A172 (cell line): ENCODE results near the gene RHOJ. TPM values are rescaled to one million over a fixed set of nuclear protein-coding genes. Genes with fewer than 3 reads are reported as not detected.
"Not testable (repeated sequence)": the region's sequence is repeated elsewhere in the genome, so short reads cannot be mapped to it uniquely, and the experiment has no call there.

Experiments used
- DNase-seq: peaks from one replicate; pipeline ENCODE4 v3.0.0-alpha.2; 2015; ENCODE audit warnings: low spot score
- total RNA-seq: library from RNA; depleted of rRNA; stranded (reverse); fragments of >200 nt; shearing (Covaris generic); gene quantifications from 2 replicates; pipeline ENCODE4 v1.2.3, GENCODE V29; 2014; rRNA removed

Gene RHOJ
- total RNA-seq: 0.10 and 1.1 TPM in 2 replicates

- DNase-seq: peak; percentile 22
These were observed at the start of gene RHOJ for GRCh38 chr14:63204407-63205043. Gene RHOJ, plus strand, starts transcription at chr14:63204443. Its CDS starts 427 bp downstream, at chr14:63204870.

- peak; percentile 55 for DNase-seq
These were observed 48.6 kb upstream of the RHOJ start for GRCh38 chr14:63155511-63156185.

- no peak for DNase-seq
These were observed 47.0 kb upstream of the RHOJ start for GRCh38 chr14:63157195-63157594.

- DNase-seq: no peak
These were observed 40.9 kb upstream of the RHOJ start for GRCh38 chr14:63163306-63163705.

DNA sequence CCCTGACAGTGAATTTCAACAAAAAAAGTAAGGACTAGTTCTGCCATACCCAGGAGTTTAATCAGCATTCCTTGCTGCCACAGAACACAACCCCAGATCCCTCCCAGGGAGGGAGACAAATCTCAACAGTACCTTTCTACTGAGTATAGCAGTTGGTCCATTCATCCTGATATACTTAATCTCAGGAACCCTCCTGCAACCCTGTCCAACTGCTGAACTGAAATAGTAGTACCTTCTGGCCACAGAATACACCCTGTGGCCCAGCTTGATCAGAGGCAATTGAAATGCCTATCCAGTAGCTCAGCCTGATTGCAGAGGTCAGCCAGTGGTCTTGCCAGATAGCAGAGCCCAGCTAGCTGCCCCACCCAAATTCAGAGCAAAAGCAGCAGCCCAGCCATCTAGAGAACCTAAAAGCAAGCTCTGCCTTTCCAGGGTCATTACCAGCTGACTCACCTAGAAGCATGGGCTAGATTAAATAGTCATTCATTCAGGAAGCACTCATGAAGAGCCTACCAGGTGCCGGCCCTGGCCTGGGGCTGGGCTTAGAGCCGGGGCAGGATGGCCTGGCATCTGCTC, 40.0 kb upstream of the RHOJ start:
- DNase-seq: peak; percentile 22

DNA sequence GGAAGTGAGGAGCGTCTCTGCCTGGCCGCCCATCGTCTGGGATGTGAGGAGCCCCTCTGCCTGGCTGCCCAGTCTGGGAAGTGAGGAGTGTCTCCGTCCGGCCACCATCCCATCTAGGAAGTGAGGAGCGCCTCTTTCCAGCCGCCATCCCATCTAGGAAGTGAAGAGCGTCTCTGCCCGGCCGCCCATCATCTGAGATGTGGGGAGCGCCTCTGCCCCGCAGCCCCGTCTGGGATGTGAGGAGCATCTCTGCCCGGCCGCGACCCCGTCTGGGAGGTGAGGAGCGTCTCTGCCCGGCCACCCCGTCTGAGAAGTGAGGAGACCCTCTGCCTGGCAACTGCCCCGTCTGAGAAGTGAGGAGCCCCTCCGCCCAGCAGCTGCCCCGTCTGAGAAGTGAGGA, 39.0 kb upstream of the RHOJ start:
- DNase-seq: not testable (repeated sequence)

DNA sequence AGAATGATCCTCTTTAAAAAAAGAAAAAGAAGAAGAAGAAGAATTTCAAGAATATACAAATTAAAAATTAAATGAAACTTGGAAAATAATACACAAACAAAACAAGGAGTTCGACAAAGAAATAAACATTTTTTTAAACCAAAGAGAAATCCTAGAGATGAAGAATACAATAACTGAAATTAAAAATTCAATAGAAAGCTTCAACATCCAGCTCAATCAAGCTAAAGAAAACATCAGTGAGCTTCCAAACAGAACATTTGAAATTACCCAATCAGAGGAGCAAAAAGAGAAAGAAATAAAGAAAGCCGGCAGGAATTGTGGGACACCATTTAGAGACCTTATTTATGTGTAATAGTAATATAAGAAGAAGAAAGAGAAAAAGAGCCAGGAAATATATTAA, 37.2 kb upstream of the RHOJ start:
- no peak for DNase-seq

DNA sequence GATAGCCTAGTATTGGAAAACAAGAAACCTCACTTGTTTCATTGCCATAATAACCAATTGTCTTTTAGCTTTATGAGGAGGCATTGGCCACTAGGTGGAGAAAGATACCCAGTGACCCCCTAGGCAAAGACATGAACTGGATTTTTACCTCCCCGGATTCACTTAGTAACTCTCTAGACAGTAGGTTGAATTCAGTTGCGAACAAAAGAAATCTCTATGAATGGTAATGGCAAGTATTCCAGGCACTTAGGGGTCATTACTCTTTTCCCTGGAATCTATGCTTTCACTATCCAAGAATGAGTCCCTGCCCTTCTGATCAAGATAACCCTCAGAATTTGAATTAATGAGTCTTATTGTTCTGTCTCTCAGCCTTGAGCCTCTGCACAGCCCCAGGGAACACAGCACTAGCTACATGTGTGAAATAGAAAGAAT, 29.5 kb upstream of the RHOJ start:
- peak; percentile 81 for DNase-seq

- DNase-seq: no peak
These were observed 28.7 kb upstream of the RHOJ start for GRCh38 chr14:63175531-63175930.

DNA sequence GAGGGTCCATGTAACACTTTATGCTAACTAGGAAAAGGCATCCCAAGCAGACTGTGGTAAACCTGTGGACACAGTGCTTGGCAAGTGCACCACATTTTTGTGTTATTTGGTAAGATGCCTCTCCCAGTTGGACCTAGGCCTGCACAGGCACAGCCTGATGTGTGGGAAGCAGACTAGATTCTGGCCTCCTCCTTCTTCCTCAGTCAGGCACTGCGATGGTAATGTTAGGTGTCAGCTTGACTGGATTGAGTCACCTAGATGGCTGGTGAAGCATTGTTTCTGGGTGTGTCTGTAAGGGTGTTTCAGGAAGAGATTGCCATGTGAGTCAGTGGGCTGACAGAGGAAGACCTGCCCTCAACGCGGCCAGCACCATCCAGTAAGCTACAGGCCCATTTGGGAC, 25.3 kb upstream of the RHOJ start:
- peak; percentile 65 for DNase-seq

DNA sequence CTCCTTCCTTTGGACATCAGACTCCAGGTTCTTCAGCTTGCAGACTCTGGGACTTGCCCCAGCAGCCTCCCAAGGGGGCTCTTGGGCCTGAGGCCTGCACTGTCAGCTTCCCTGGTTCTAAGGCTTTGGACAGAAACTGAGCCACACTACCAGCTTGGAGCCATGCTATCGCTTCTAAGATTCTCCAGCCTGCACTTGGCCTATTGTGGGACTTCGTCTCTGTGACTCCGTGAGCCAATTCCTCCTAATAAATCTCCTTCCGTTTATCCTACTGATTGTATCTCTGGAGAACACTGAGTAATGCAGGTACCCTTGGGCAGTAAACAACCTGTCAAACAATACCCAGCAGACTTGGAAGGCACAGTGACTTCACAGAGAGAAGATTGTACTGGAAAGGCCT, 24.9 kb upstream of the RHOJ start:
- DNase-seq: no peak

DNA sequence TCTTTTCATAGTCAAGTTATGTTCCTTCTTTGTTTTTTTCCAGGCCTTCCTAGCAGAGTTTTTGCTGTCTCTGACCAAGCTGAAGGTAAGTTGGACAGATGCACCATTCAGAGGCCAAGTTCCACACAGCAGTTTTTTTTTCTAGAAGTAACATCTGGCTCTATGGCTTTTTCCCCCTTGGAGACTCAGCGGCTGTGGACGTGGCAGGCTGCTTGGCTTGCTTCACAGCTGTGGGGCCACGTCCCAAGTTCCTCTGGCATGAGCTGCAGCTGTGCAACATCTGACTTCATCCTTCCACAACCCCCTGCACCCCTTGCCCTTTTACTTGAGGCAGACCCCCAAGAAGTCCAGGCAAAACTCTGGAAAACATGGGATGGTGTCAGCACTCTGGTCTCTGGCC, 24.2 kb upstream of the RHOJ start:
- no peak for DNase-seq

DNA sequence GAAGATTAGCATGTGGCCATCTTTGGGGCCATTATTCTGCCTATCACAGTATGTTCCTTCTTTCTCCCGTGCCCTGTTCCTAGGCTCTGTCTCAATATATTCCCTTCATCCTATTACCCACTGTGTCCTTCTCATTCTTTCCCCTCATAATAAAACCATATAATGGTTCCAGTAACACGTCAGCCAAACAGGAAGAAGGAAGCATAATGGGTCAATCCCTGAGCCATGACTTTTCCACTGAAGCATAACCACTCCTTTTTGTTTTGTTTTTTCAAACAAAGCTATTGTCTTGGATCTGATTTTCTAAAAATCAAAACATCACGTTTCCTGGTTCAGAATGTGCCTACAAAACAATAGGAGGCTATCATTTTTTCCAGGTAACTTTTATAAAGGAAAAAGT, 21.3 kb upstream of the RHOJ start:
- no peak for DNase-seq

- DNase-seq: no peak
These were observed 17.8 kb upstream of the RHOJ start for GRCh38 chr14:63186453-63186852.

- no peak for DNase-seq
These were observed 13.0 kb upstream of the RHOJ start for GRCh38 chr14:63191211-63191610.

DNA sequence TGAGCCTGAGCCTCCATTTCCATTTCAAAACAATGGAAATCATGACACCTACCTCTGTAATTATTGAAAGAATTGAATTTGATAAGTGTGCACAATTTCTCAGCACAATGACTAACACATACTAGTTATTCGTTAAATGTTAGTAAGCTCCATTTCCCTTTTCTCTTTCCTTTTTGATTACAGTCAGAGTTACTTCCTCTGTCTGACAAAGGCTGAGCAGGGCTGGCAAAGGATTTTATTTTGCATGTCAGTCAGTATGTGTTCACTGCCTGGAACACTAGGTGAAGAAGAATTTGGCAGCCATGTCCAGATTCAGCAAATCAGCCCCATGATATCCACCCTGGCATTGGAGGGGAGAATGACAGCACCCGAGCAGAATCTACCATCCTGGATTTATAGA, 12.2 kb upstream of the RHOJ start:
- DNase-seq: no peak

DNA sequence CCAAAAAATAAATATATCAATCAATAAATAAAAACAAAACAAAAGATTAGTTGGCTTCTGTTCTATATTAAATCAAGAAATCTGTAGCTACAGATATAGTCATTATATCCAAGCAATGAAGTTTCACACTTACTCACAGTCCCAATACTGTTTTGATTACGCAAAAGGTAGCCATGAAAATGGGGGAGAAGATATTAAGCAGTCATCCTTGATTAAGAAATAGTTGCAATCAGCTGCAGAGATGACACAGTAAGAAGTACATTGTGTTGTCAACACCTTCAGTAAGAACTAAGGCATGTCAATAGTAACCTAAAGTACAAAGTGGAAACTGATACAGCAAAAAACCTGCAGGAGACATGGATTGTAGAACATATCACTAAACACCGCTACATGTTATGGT, 11.0 kb upstream of the RHOJ start:
- no peak for DNase-seq

DNA sequence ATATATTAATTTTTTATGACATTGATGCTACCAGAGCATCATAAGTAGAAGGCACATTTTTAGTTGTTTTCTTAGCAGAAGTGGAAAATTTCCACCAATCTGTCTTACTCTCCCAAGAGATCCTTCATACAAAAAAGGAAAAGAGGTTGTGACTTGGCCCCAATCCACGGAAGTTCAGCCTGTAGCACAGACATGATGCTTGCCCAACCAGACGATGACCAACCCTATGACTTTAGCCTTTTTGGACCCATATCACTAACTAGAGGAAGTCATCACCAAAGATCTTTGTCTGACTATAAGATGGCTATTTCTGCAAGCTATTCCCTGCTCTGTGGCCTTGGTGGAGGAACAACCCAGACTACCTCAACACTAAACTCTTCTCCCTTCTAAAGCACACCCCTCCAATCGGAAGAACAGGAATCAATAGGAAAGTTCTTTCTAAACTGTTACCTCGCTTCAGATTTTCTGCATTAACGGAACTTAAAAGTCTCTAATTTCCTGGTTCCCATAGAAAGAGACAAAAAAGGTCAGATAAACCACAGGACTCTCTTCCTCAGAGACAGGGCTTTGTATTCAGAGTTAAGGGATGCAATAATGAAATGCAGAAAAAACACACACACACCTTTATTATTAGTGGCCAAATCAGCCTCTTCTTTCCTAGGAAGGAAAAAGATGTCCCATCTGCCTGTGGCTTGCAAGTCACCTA, 4.1 kb upstream of the RHOJ start:
- no peak for DNase-seq

- no peak for DNase-seq
These were observed 3.5 kb upstream of the RHOJ start for GRCh38 chr14:63200767-63201166.

DNA sequence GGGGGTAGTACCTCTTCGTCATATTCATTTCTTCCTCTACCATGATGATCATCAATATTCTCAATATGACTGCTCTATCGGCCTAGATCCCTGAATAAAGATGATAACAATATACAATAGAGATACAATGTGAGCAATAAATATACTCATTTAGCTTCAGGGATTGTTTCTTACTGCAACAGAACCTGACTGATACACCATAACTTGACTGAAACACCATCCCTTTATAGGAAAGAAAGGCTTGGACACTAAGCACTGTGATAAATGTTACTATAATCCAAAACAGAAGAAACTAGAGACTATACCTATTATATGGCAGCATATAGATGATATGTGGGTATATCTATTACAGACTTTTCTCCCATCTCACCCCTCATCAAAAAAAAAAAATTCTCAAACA, 1.2 kb upstream of the RHOJ start:
- no peak for DNase-seq

DNA sequence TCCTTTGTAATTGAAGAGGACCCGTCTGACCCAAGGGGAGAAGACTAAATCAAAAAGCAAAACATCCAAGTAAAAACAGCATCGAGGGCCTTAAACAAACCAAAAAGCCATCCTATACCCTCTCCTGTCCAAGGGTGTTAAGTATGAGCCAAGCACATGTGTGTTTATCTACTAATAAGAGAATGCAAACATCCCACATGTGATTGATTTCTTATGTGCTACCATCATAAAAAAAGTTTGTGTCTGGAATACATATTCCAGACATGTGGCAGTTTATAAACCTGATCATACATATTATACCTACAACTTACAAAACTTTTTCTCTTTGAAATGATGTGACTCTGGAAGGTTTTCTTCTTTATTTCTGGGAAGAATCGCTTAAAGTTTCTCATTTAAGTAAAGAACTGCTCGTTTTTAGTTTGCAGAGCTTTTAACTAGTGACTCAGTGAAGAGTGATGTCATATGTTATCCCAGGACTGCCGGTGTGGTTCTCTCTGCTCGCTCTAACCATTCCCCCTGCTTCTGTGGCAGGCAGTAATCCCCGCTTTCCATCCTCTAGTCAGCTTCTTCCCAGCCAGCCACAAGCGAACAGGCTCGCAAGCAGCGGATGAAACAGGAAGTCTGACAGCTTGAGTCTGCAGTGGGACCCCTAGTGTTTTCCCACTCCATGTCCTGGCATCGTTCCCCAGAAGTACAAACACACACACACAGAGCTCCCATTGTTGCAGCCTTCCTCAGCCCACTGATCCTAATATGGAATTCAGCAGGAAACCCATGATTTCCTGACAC, 431 bp upstream of the RHOJ start:
- DNase-seq: peak; percentile 88

DNA sequence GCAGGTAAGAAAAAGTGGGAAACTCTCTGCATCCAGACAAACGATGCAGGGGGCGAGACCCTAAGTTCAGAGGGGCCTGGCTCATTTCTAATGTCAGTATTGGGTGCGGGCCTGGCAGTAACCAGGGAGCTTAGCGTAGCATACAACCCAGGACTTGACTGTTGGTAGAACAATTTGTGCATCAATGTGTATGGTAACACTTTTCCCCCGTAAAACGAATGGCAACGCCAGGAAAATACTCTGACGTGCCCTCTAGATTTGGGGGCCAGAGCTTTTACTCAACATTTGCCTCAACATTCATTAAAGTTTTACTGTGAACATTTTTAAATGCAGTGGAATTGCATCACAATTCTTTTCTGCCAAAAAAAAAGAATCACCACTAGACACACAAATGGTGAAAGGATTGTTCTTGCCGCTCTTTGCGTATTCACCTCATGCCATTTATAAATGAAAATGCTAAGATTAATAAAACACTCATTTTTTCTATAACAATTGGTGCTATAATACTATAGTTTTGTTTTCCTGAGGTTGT, 867 bp downstream of the RHOJ start:
- DNase-seq: no peak
